Body of pancreas (tissue), 4 donors: ENCODE results near the gene VCP.

Experiments
- CTCF ChIP-seq, 7 experiments: fragments of 450-650 bp in 4 of 7; fragments of 200-600 bp in 3 of 7; sonication (generic) in 3 of 7; IDR thresholded peaks; one replicate each; pipeline ENCODE4 v1.5.1; 2016 to 2019; ENCODE audit warnings: antibody characterized with exemption in 7 of 7
- POLR2A ChIP-seq, 3 donors: fragments of 450-650 bp; IDR thresholded peaks; one replicate each; pipeline ENCODE4 v1.6.1; 2016; ENCODE audit warnings: antibody characterized with exemption in 3 of 3, mild to moderate bottlenecking in 2 of 3

DNA sequence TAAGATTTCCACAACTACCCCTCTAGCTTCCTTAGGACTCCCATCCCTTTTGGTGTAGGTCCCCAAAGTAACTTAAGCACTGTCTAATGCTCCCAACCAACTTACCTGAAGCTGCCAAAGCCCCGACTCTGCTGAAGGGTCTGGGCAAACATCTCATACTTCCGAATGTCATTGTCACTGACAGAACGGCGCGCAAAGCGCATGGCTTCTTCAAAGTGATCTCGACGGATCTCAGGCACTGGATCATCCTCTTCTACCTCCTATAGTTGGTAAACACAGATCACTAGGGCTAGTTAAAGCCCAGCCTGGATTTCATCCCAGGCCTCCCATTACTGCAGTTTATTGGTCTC is 15.2 kb downstream of the VCP start:
- TF ChIP-seq POLR2A (IDR thresholded peaks at IDR 0.05), result no peak
- TF ChIP-seq CTCF (IDR thresholded peaks at IDR 0.05), result no peak
